HepG2 (cell line): Measurements from ENCODE around the gene C22orf31. TPM values are rescaled to one million over a fixed set of nuclear protein-coding genes. Genes with fewer than 3 reads are reported as not detected.

Experiments
- ATAC-seq: fragments of 200-7000 bp; cut with Tn5 transposase; 3 replicates; pipeline ENCODE4 v1.9.1; 2020; ENCODE audit warnings: mild to moderate bottlenecking, moderate library complexity
- BruUV-seq: library from RNA; stranded (reverse); fragments of 400-500 nt; replicated peaks from 2 replicates; lab custom pipeline; 2021; lab: Mats Ljungman, UMichigan
- CTCF ChIA-PET: fragments of 300-600 bp; formaldehyde crosslinking; extraction: SDS; loops from one replicate; lab custom pipeline; 2021; ENCODE audit warnings: low total read pairs, inconsistent platforms, low intra/inter-chr PET ratio; lab: Yijun Ruan, JAX
- POLR2A ChIA-PET: fragments of 350-600 bp; sonication (Branson Sonifier 250); formaldehyde crosslinking; loops from one replicate; lab custom pipeline; 2020; ENCODE audit warnings: antibody characterized with exemption, inconsistent platforms; lab: Yijun Ruan, JAX
- DNase-seq: peaks from one replicate; pipeline ENCODE4 v3.0.0-alpha.2; 2015; ENCODE audit warnings: low spot score
- FAIRE-seq: peaks from 3 replicates; lab custom pipeline; 2011; peaks lifted over from hg19 to GRCh38; lab: Jason Lieb, UNC
- H2AFZ ChIP-seq: one replicate; pipeline ENCODE4 v1.6.1; 2011; ENCODE audit warnings: low read length, inconsistent platforms
- H3K27ac ChIP-seq: fragments of 300-600 bp; 3 replicates; pipeline ENCODE4 v1.8.0; 2011; ENCODE audit warnings: mixed run types, mild to moderate bottlenecking, mixed read lengths, low read length, inconsistent platforms; ENCODE audit not compliant: insufficient read depth; ENCODE audit errors: extremely low read length
- H3K27me3 ChIP-seq, 2 experiments: fragments of 200-600 bp in 1 of 2; 2 replicates in 1 of 2; 3 replicates in 1 of 2; pipeline versions ENCODE4 v1.6.0 to v1.8.0; 2011; ENCODE audit warnings: low read length in 2 of 2, mild to moderate bottlenecking in 2 of 2, moderate library complexity in 2 of 2, inconsistent platforms in 1 of 2; ENCODE audit not compliant: insufficient read depth in 2 of 2, control insufficient read depth in 1 of 2
- H3K36me3 ChIP-seq, 2 experiments: fragments of 200-600 bp in 1 of 2; replicated peaks in 1 of 2; 2 replicates in 1 of 2; 3 replicates in 1 of 2; pipeline versions ENCODE4 v1.5.1 to v1.8.0; 2011; ENCODE audit warnings: low read length in 2 of 2, inconsistent platforms in 1 of 2; ENCODE audit not compliant: insufficient read depth in 2 of 2, control insufficient read depth in 1 of 2
- H3K4me1 ChIP-seq: 2 replicates; pipeline ENCODE4 v1.5.1; 2012; ENCODE audit warnings: low read length, inconsistent platforms; ENCODE audit not compliant: insufficient read depth
- H3K4me2 ChIP-seq: 2 replicates; pipeline ENCODE4 v1.6.0; 2011; ENCODE audit warnings: low read depth, low read length, inconsistent platforms
- H3K4me3 ChIP-seq, 3 experiments: fragments of 200-600 bp in 1 of 3; sonication (generic), shearing (Covaris generic) in 1 of 3; replicated peaks in 1 of 3; 2 replicates each; pipeline ENCODE4 v1.5.1; 2011 to 2016; ENCODE audit warnings: low read length in 3 of 3, inconsistent platforms in 2 of 3, low read depth in 2 of 3, mild to moderate bottlenecking in 2 of 3, control low read depth in 1 of 3, mixed read lengths in 1 of 3; ENCODE audit not compliant: insufficient read depth in 1 of 3
- H3K79me2 ChIP-seq: one replicate; pipeline ENCODE4 v1.6.1; 2011; ENCODE audit warnings: low read length, inconsistent platforms; ENCODE audit not compliant: insufficient read depth
- H3K9ac ChIP-seq: 2 replicates; pipeline ENCODE4 v1.6.0; 2011; ENCODE audit warnings: mild to moderate bottlenecking, low read depth, low read length, inconsistent platforms; ENCODE audit not compliant: insufficient read depth
- H3K9me3 ChIP-seq: 2 replicates; pipeline ENCODE4 v1.5.1; 2012; ENCODE audit warnings: mild to moderate bottlenecking, low read length
- H4K20me1 ChIP-seq: 2 replicates; pipeline ENCODE4 v1.6.0; 2011; ENCODE audit warnings: inconsistent platforms, mild to moderate bottlenecking, low read length, moderate library complexity; ENCODE audit not compliant: insufficient read depth
- AGO2 ChIP-seq: fragments of 200-400 bp; formaldehyde crosslinking; optimal IDR thresholded peaks from 2 replicates; pipeline ENCODE3; 2017; ENCODE audit warnings: mild to moderate bottlenecking, low read depth, low read length, moderate library complexity
- DNMT3B ChIP-seq: conservative IDR thresholded peaks from 2 replicates; pipeline ENCODE4 v1.6.1; 2016; ENCODE audit warnings: missing biosample characterization, control low read depth
- FOXJ3 ChIP-seq: sonication (generic); formaldehyde crosslinking; IDR thresholded peaks from 2 replicates; pipeline ENCODE4 v1.4.0; 2020; ENCODE audit warnings: missing genetic modification reagents, mild to moderate bottlenecking, borderline replicate concordance
- KAT2B ChIP-seq: fragments of 150-350 bp; IDR thresholded peaks from 2 replicates; pipeline ENCODE4 v1.6.1; 2014; ENCODE audit warnings: low read depth, low read length, borderline replicate concordance
- MAF1 ChIP-seq: sonication (generic); formaldehyde crosslinking; IDR thresholded peaks from 2 replicates; pipeline ENCODE4 v1.5.0; 2020; ENCODE audit warnings: missing genetic modification reagents, borderline replicate concordance
- POLR2AphosphoS5 ChIP-seq: IDR thresholded peaks from 2 replicates; pipeline ENCODE4 v1.6.1; 2012; ENCODE audit warnings: low read depth, low read length
- RBM22 ChIP-seq: fragments of 200-400 bp; formaldehyde crosslinking; optimal IDR thresholded peaks from 2 replicates; pipeline ENCODE3; 2017; ENCODE audit warnings: mild to moderate bottlenecking, low read length, moderate library complexity
- SP4 ChIP-seq: sonication (generic); formaldehyde crosslinking; IDR thresholded peaks from 2 replicates; pipeline ENCODE4 v1.8.1; 2023; ENCODE audit warnings: mild to moderate bottlenecking, missing genetic modification reagents
- ZC3H13 ChIP-seq: sonication (generic); formaldehyde crosslinking; IDR thresholded peaks from 2 replicates; pipeline ENCODE4 v1.8.1; 2023; ENCODE audit warnings: mild to moderate bottlenecking, missing genetic modification reagents, moderate library complexity
- ZFP36 ChIP-seq: fragments of 150-350 bp; IDR thresholded peaks from 2 replicates; pipeline ENCODE4 v1.6.1; 2018; ENCODE audit warnings: borderline replicate concordance, low read length, low read depth; ENCODE audit not compliant: partially characterized antibody
- ZNF160 ChIP-seq: sonication (generic); formaldehyde crosslinking; IDR thresholded peaks from 2 replicates; pipeline ENCODE4 v1.8.0; 2022; ENCODE audit warnings: mild to moderate bottlenecking, inconsistent platforms, missing genetic modification reagents
- ZNF839 ChIP-seq: sonication (generic); formaldehyde crosslinking; IDR thresholded peaks from 2 replicates; pipeline ENCODE4 v1.4.0; 2020; ENCODE audit warnings: missing genetic modification reagents, mild to moderate bottlenecking, borderline replicate concordance
- WGBS: methylation state at CpG from one replicate; pipeline ENCODE4 v1.1.6; 2017; ENCODE audit warnings: low lambda C conversion rate; 5-methylcytosine and 5-hydroxymethylcytosine counted together
- in situ Hi-C: cut with HindIII; loops from 2 replicates; pipeline ENCODE4 v1.10.0; 2017; ENCODE audit warnings: low pct_unique_long_range_greater_than_20kb; ENCODE audit not compliant: extremely low pct_ligation_motif_present
- intact Hi-C: fragments of 100-400 bp; cut with micrococcal nuclease; formaldehyde crosslinking; loops from one replicate; pipeline ENCODE4 v1.10.0; 2022; ENCODE audit not compliant: unreplicated experiment
- polyA plus RNA-seq, 8 experiments: library from polyadenylated mRNA; depleted of rRNA in 3 of 8; stranded (reverse) in 7 of 8; unstranded in 1 of 8; fragments of >200 nt; fragmentation: Illumina TruSeq in 4 of 8; extraction: Trizol in 4 of 8; gene quantifications; 2 replicates each; pipeline versions ENCODE4 v1.2.1 to v1.2.3, GENCODE V29; 2011 to 2016; ENCODE audit warnings: low read depth in 4 of 8, missing spikeins in 1 of 8, mixed read lengths in 1 of 8; ENCODE audit not compliant: insufficient read depth in 1 of 8
- total RNA-seq, 5 experiments: library from RNA; depleted of rRNA; stranded (reverse); fragments of >200 nt; fragmentation: Illumina TruSeq; extraction: Trizol; gene quantifications; 2 replicates each; pipeline ENCODE4 v1.2.3, GENCODE V29; 2016; ENCODE audit warnings: low read depth in 1 of 5
- TF ChIP-seq, protein P1 (sequence below): sonication (generic); formaldehyde crosslinking; IDR thresholded peaks from 2 replicates; pipeline ENCODE4 v1.5.1; 2020; ENCODE audit warnings: missing genetic modification reagents, mild to moderate bottlenecking, borderline replicate concordance

The C22orf31 gene
- total and polyA plus RNA-seq, 2 of the 13 experiments (the other 11 are each of a cell fraction or from before 2014, with no cell fraction given) = not detected

DNA sequence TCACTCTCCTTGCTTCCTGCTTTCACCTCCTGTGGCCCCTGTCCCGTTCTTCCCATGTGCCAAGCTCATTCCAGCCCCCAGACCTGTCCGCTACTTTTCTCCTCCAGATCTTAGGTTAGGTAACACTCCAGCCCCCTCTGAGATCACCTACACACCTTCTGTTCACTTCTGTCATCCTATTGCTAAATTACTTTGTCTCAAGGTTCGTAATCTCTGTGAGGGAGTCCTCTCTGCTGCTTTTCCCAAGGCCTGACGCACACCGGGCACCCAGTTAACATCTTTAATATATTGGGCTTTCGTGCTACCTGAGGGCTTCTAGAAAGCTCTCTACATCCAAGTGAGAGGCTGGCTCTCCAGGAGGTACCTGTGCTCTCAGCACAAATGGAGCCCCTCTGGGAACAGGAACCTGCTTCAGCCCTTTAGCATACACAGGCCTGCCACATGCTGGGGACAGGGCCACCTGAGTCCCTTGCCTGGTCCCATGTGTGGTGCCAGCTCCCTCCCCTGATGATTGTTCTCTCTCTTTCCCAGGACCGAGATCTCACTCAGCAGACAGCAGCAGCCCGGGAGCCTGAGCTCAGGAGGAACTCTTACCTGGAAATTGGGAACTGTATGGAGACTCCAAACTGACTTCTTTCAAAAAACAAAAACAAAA, 8.5 kb downstream of the C22orf31 start (continued):
- no peak for TF ChIP-seq MAF1 (CRISPR knock-in tag)
- no peak for TF ChIP-seq ZNF839 (CRISPR knock-in tag)
- TF ChIP-seq RBM22 = peak; percentile 99
- TF ChIP-seq, protein P1, sequence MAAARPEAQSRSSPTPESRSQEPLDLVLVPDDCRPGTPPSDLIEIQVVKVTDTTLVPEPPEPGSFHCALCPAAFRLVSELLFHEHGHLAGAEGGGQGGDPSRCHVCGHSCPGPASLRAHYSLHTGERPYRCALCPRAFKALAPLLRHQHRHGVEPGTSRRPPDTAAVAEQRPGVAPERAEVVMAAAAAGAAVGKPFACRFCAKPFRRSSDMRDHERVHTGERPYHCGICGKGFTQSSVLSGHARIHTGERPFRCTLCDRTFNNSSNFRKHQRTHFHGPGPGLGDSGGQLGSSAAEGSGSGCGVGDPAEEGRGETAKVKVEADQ (CRISPR knock-in tag) = no peak
- TF ChIP-seq ZNF160 (CRISPR knock-in tag) = no peak
- TF ChIP-seq ZC3H13 (CRISPR knock-in tag) = peak; percentile 25
- TF ChIP-seq ZFP36 = no peak
- TF ChIP-seq SP4 (CRISPR knock-in tag) = no peak
- TF ChIP-seq FOXJ3 = no peak
- TF ChIP-seq DNMT3B (CRISPR knock-in tag) = no peak
- peak; percentile 51; the same call in 1 of the 2 replicates for TF ChIP-seq POLR2AphosphoS5

DNA sequence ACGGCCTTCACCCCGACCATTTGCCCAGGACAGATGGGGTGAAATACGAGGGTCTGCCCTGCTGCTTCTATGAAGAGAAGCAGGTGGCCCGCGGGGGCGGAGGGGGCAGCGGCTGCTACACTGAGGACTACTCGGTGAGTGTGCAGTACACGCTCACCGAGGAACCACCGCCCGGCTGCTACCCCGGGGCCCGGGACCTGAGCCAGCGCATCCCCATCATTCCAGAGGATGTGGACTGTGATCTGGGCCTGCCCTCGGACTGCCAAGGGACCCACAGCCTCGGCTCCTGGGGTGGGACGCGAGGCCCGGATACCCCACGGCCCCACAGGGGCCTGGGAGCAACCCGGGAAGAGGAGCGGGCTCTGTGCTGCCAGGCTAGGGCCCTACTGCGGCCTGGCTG, 11.2 kb downstream of the C22orf31 start:
- FAIRE-seq (no peak), DNase-seq (no peak), ATAC-seq (no peak; the same call in 2 of the 3 replicates)
- in situ Hi-C loops (no loop called here), intact Hi-C loops (no loop called here)
- POLR2A ChIA-PET = no interaction called here
- no peaks in the 10 kb centered on the region for H3K79me2 ChIP-seq
- no peak overlapping the region for H2AFZ ChIP-seq
- BruUV-seq = no TSS peak
- H3K9ac ChIP-seq = no peak overlapping the region
- H3K27ac ChIP-seq = no peak overlapping the region
- H3K4me3 ChIP-seq = no peak overlapping the region
- peaks cover 49 to 58% of the 10 kb centered on the region in 2 experiments for H3K36me3 ChIP-seq
- CTCF ChIA-PET = no interaction called here
- peaks cover 9% of the 10 kb centered on the region for H4K20me1 ChIP-seq
- H3K27me3 ChIP-seq = no peaks in the 10 kb centered on the region
- H3K4me1 ChIP-seq = peaks cover 21% of the 10 kb centered on the region
- no peaks in the 10 kb centered on the region for H3K9me3 ChIP-seq
- no peak for TF ChIP-seq KAT2B
- TF ChIP-seq ZC3H13 (CRISPR knock-in tag) = 0 out of 2 replicates have a peak, but pooled peaks have one; percentile 52
- TF ChIP-seq AGO2 = peak; percentile 89
- H3K4me2 ChIP-seq = no peak overlapping the region
- 94% methylated on average over 12 of the region's 24 CpGs for WGBS
